GM23338 (cell line): ENCODE results near the gene NPB. TPM values are rescaled to one million over a fixed set of nuclear protein-coding genes. Genes with fewer than 3 reads are reported as not detected.

ENCODE experiments used
- ATAC-seq: fragments of 200-7000 bp; cut with Tn5 transposase; 3 replicates; pipeline ENCODE4 v1.9.1; 2020
- DNase-seq: peaks from one replicate; pipeline ENCODE4 v3.0.0-alpha.2; 2015; ENCODE audit warnings: low spot score
- H2AFZ ChIP-seq: fragments of 200-600 bp; sonication (generic); 2 replicates; pipeline ENCODE4 v1.8.0; 2016; ENCODE audit warnings: antibody characterized with exemption, mild to moderate bottlenecking, moderate library complexity
- H3F3A ChIP-seq: fragments of 200-600 bp; sonication (generic); replicated peaks from 2 replicates; pipeline ENCODE4 v1.8.0; 2017; ENCODE audit warnings: antibody characterized with exemption, mixed run types, low read depth
- H3K27ac ChIP-seq: fragments of 200-600 bp; sonication (generic); 2 replicates; pipeline ENCODE4 v1.6.1; 2016; ENCODE audit warnings: low read depth
- H3K27me3 ChIP-seq: fragments of 200-600 bp; sonication (generic); 2 replicates; pipeline ENCODE4 v1.8.0; 2016; ENCODE audit warnings: mild to moderate bottlenecking, mixed run types, moderate library complexity; ENCODE audit not compliant: insufficient read depth
- H3K36me3 ChIP-seq: fragments of 200-600 bp; sonication (generic); 2 replicates; pipeline ENCODE4 v1.8.0; 2016; ENCODE audit warnings: mild to moderate bottlenecking; ENCODE audit not compliant: insufficient read depth
- H3K4me1 ChIP-seq: fragments of 200-600 bp; sonication (generic); 2 replicates; pipeline ENCODE4 v1.8.0; 2016; ENCODE audit warnings: mild to moderate bottlenecking, moderate library complexity; ENCODE audit not compliant: insufficient read depth
- H3K4me2 ChIP-seq: fragments of 200-600 bp; sonication (generic); 2 replicates; pipeline ENCODE4 v1.7.1; 2017; ENCODE audit warnings: mixed run types
- H3K4me3 ChIP-seq: fragments of 200-600 bp; sonication (generic); 2 replicates; pipeline ENCODE4 v1.6.1; 2016; ENCODE audit warnings: mixed run types
- H3K79me2 ChIP-seq: fragments of 200-600 bp; sonication (generic); replicated peaks from 2 replicates; pipeline ENCODE4 v1.8.0; 2017; ENCODE audit warnings: mild to moderate bottlenecking; ENCODE audit not compliant: insufficient read depth
- H3K9me2 ChIP-seq: fragments of 200-600 bp; sonication (generic); 2 replicates; pipeline ENCODE4 v1.8.0; 2017; ENCODE audit not compliant: insufficient read depth
- H4K20me1 ChIP-seq: fragments of 200-600 bp; sonication (generic); replicated peaks from 2 replicates; pipeline ENCODE4 v1.8.0; 2017; ENCODE audit warnings: mild to moderate bottlenecking; ENCODE audit not compliant: insufficient read depth
- H3K27ac Mint-ChIP-seq: 2 replicates; pipeline ENCODE4 v1.8.0; 2020; ENCODE audit warnings: inconsistent platforms, mild to moderate bottlenecking, moderate library complexity, mixed read lengths
- H3K27me3 Mint-ChIP-seq: 3 replicates; pipeline ENCODE4 v1.8.0; 2022; ENCODE audit warnings: low read depth, mild to moderate bottlenecking, moderate library complexity, mixed read lengths, inconsistent platforms; ENCODE audit not compliant: insufficient read depth, poor library complexity
- H3K36me3 Mint-ChIP-seq: 3 replicates; pipeline ENCODE4 v1.8.0; 2021; ENCODE audit warnings: low read depth, mild to moderate bottlenecking, inconsistent platforms, moderate library complexity, mixed read lengths
- H3K4me1 Mint-ChIP-seq: 3 replicates; pipeline ENCODE4 v1.8.0; 2020; ENCODE audit warnings: mild to moderate bottlenecking, inconsistent platforms, mixed read lengths
- H3K4me3 Mint-ChIP-seq: 3 replicates; pipeline ENCODE4 v1.8.0; 2021; ENCODE audit warnings: moderate library complexity, mild to moderate bottlenecking, inconsistent platforms, mixed read lengths
- H3K9me3 Mint-ChIP-seq: 3 replicates; pipeline ENCODE4 v1.8.0; 2020; ENCODE audit warnings: moderate library complexity, mild to moderate bottlenecking, inconsistent platforms, mixed read lengths
- CREB1 ChIP-seq: fragments of 250-450 bp; sonication (Bioruptor Pico); IDR thresholded peaks from 2 replicates; pipeline ENCODE4 v1.5.0; 2020; ENCODE audit warnings: low read depth, mild to moderate bottlenecking, moderate library complexity
- ETS1 ChIP-seq: IDR thresholded peaks from 2 replicates; pipeline ENCODE4 v1.6.1; 2016; ENCODE audit warnings: antibody characterized with exemption
- EZH2 ChIP-seq: fragments of 200-600 bp; sonication (generic); IDR thresholded peaks from one replicate; pipeline ENCODE4 v1.8.0; 2017; ENCODE audit warnings: antibody characterized with exemption, mild to moderate bottlenecking, low read depth; ENCODE audit not compliant: unreplicated experiment
- EZH2phosphoT487 ChIP-seq: fragments of 200-600 bp; sonication (generic); IDR thresholded peaks from one replicate; pipeline ENCODE4 v1.8.1; 2018; ENCODE audit warnings: antibody characterized with exemption; ENCODE audit not compliant: unreplicated experiment
- JUNB ChIP-seq: IDR thresholded peaks from one replicate; pipeline ENCODE4 v1.6.1; 2016; ENCODE audit warnings: antibody characterized with exemption; ENCODE audit not compliant: unreplicated experiment
- NANOG ChIP-seq: IDR thresholded peaks from 2 replicates; pipeline ENCODE4 v1.6.1; 2016; ENCODE audit warnings: antibody characterized with exemption, borderline replicate concordance
- POLR2AphosphoS5 ChIP-seq: IDR thresholded peaks from 2 replicates; pipeline ENCODE4 v1.6.1; 2016; ENCODE audit warnings: antibody characterized with exemption, low read depth
- REST ChIP-seq: IDR thresholded peaks from one replicate; pipeline ENCODE4 v1.6.1; 2018; ENCODE audit warnings: antibody characterized with exemption; ENCODE audit not compliant: unreplicated experiment
- STAT1 ChIP-seq: IDR thresholded peaks from one replicate; pipeline ENCODE4 v1.6.1; 2016; ENCODE audit warnings: antibody characterized with exemption; ENCODE audit not compliant: unreplicated experiment
- ZNF114 ChIP-seq: fragments of 250-450 bp; sonication (Bioruptor Pico); IDR thresholded peaks from 2 replicates; pipeline ENCODE4 v1.5.0; 2020; ENCODE audit warnings: mild to moderate bottlenecking, moderate library complexity
- ZNF331 ChIP-seq: fragments of 250-450 bp; sonication (Bioruptor Pico); IDR thresholded peaks from 2 replicates; pipeline ENCODE4 v1.5.0; 2020; ENCODE audit warnings: low read depth, mild to moderate bottlenecking, moderate library complexity
- ZNF462 ChIP-seq: fragments of 250-450 bp; sonication (Bioruptor Pico); IDR thresholded peaks from 2 replicates; pipeline ENCODE4 v1.5.0; 2020; ENCODE audit warnings: mild to moderate bottlenecking, moderate library complexity
- polyA plus RNA-seq: library from polyadenylated mRNA; unstranded; fragments of >200 nt; fragmentation: Nextera tagmentation; extraction: Ambion mirVana; gene quantifications from 2 replicates; pipeline ENCODE4 v1.2.1, GENCODE V29; 2016
- total RNA-seq: library from RNA; depleted of rRNA; stranded (reverse); fragments of >200 nt; shearing (Covaris generic); gene quantifications from 2 replicates; pipeline ENCODE4 v1.2.3, GENCODE V29; 2014

Gene NPB
- total and polyA plus RNA-seq, 2 experiments from 2014 or later = 3.6 to 3.8 TPM

DNA sequence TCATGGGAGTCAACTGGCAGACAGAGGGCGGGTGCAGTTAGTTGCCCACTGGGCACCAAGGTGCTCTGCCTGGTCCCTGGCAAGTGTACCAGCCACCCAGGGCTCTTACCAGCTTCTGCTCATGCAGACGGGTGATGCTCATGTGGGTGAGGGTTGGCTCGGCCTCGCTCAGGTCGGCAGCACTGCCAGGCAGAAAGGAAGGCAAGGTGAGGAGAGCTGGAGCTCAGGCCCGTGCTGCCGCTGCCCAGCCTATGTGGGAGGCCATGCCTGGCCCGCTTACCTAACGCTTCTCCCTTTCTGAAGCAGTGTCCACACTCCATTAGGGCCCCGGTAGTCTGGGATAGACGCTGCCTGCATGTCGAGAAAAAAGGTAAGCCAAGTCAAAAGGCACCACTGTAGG is 13.3 kb downstream of the NPB start:
- Histone ChIP-seq H4K20me1 (peaks cover 2% of the 10 kb centered on the region; the same call in 1 of the 2 replicates), H2AFZ (no peak overlapping the region), H3F3A (peaks cover 46% of the 10 kb centered on the region), H3K27ac (no peak overlapping the region), H3K27me3 (no peaks in the 10 kb centered on the region), H3K36me3 (no peaks in the 10 kb centered on the region), H3K4me3 (no peak overlapping the region), H3K4me1 (peaks cover 12% of the 10 kb centered on the region), H3K4me2 (no peak overlapping the region), H3K79me2 (peaks cover 26% of the 10 kb centered on the region), H3K9me2 (no peaks in the 10 kb centered on the region)
- no peak overlapping the region for H3K4me3 Mint-ChIP-seq
- H3K9me3 Mint-ChIP-seq = no peaks in the 10 kb centered on the region; the same call in 2 of the 3 replicates
- no peak for TF ChIP-seq POLR2AphosphoS5
- no peak for TF ChIP-seq ZNF462 (CRISPR knock-in tag)
- no peak for TF ChIP-seq EZH2
- no peak for TF ChIP-seq JUNB
- TF ChIP-seq NANOG = no peak
- no peak for TF ChIP-seq EZH2phosphoT487
- no peak for TF ChIP-seq CREB1
- no peak for TF ChIP-seq STAT1
- TF ChIP-seq ZNF114 (CRISPR knock-in tag) = no peak
- TF ChIP-seq REST = no peak
- no peak for TF ChIP-seq ZNF331 (CRISPR knock-in tag)
- no peak for TF ChIP-seq ETS1
- ATAC-seq (no peak), DNase-seq (no peak)
- peaks cover 53% of the 10 kb centered on the region for H3K36me3 Mint-ChIP-seq
- H3K27ac Mint-ChIP-seq = peak overlapping the region; percentile 58; the same call in 1 of the 2 replicates
- H3K4me1 Mint-ChIP-seq = peaks cover 18% of the 10 kb centered on the region
- H3K27me3 Mint-ChIP-seq = peaks cover 30% of the 10 kb centered on the region
